GM12892 (cell line): Measurements from ENCODE around the gene FBXO21.
A peak's percentile ranks its signal among the peaks of the same experiment; 100 is the strongest.
"Not testable (repeated sequence)": the region's sequence is repeated elsewhere in the genome, so short reads cannot be mapped to it uniquely, and the experiment has no call there.

Experiments used
- DNase-seq: peaks from one replicate; pipeline ENCODE4 v3.0.0; 2011; ENCODE audit not compliant: insufficient read length
- FAIRE-seq: peaks from 2 replicates; lab custom pipeline; 2011; peaks lifted over from hg19 to GRCh38; lab: Jason Lieb, UNC
- POLR2A ChIP-seq: IDR thresholded peaks from 2 replicates; pipeline ENCODE4 v1.6.1; 2011; ENCODE audit warnings: low read depth, low read length, control low read depth
- POLR2AphosphoS5 ChIP-seq: IDR thresholded peaks from 2 replicates; pipeline ENCODE4 v1.6.1; 2011; ENCODE audit warnings: low read depth, low read length, control low read depth
- TAF1 ChIP-seq: IDR thresholded peaks from 2 replicates; pipeline ENCODE4 v1.6.1; 2011; ENCODE audit warnings: low read depth, mild to moderate bottlenecking, control low read depth, low read length, borderline replicate concordance

FBXO21 gene

DNA sequence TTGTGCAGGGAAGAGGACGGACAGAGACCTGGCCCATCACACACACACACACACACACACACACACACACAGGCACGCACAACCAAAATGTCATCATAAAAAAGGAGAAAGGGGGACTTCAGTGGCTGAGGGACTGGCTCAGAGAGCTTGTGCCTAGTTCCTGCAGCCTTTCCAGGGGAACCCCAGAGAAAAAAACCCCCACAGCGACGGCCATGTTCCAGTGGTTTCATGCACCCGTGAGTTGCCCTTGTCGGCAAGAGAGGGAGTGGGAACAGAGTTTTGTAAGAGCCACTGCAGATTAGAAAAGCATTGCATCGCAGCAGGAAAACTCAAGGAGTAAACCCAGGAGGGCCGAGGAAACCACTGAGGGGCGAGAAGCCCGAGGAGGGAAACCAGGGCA is 24.5 kb upstream of the FBXO21 start:
- DNase-seq (no peak), FAIRE-seq (no peak)
- TF ChIP-seq TAF1: no peak
- TF ChIP-seq POLR2AphosphoS5: no peak
- no peak for TF ChIP-seq POLR2A

DNA sequence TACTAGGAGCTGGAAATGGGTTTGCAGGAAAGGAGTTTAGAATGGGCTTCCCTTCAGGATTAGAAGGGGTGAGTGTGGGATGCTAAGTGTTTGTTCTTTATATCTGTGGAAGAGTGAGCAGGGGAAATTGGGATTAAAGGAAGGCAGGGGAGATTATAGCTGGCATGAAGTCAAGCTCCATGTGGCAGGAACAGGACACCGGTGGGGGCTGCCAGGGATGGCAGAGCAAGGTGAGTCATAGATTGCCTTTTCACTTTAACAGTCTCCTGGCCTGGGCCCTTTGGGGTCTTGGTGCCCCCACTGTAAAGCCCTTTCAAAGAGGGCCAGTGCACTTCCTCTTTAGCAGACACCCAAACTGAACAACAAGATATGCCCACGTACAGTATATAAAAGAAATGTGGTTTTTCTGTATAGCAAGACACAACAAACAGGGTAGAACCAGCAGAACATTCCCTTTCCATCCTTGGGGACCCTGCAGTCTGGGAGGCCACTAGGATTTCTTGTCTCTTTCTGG is 23.1 kb upstream of the FBXO21 start:
- DNase-seq (no peak), FAIRE-seq (no peak)
- no peak for TF ChIP-seq POLR2A
- no peak for TF ChIP-seq POLR2AphosphoS5
- no peak for TF ChIP-seq TAF1

DNA sequence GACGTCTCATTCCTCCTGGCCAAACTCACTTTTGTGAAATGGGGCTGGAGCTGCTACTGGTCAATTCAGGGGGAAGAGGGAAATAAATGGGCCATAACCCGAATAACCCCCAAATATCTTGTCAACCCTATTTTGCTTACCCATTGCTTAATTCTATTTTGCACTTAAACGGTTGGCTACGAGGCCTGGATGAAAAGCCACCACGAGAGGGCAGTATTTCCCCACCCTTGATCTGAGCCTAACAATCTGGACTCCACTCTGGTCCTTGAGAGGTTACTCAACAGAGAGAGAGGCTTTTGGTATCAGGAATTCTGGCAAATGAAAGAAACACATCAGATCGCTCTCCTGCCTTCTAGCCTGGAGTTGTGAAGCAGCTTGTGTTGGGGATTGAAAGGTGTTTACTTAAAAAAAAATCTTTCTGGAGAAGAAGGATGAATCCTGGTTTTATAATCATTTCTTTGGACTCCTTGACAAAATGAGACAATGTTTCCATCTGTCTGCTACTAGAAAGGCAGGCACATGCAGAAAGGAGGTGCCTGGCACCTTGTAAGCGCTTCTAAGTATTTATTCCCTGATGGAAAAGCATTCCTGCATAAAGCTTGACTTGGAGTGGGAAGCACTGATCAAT is 22.4 kb upstream of the FBXO21 start:
- TF ChIP-seq TAF1 (no peak), POLR2A (no peak), POLR2AphosphoS5 (no peak)
- DNase-seq (peak; percentile 48), FAIRE-seq (peak; percentile 86)

DNA sequence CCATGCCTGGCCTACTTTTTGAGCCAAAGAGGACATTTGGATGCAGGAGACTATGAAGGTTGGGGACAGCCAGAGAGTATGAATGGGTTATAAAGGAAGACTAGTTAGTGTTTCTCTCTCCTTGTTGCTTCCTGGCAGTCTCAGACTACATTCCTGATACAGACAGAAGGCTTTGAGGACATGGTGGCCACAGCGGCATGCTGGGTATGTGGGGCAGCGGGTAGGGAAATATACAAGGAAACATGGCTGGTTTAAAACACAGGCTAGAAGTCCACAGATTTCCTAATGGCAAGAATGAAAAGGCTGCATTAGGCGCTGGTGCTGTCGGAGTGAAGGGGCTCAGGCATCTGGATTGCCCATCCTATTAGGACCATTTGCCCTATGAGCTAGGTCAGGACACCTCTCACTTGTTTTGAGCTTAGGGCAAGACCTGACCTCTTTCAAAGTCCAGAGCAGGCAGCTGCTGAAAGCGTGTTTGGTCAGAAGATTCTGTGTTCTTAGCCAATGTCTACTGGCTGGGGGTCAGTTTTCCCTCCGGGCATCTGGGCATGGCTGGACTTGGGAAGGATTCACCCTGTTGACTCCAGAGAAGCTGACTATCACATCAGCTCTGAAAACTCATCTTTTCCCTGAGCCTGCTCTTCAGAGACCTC is 20.1 kb upstream of the FBXO21 start:
- DNase-seq: no peak
- FAIRE-seq: no peak
- TF ChIP-seq POLR2AphosphoS5 (no peak), TAF1 (no peak)

DNA sequence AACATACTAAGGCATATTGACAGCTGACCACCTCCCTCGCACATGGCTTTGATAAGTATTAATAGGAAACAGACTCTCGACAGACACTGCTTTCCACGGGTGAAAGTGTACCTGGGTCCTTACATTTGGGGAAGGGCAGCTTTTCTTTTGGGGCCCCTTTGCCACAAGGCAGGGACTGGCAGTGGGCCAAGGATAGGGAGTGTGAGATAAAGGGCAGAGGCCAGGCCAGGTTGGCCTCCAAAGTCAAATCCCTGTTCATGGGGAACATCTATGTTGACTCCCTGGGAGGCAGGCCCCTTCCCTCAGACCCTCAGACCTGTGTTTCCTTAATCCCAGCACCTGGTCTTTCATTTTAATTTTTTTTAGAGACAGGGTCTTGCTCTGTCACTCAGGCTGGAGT is 19.4 kb upstream of the FBXO21 start:
- TF ChIP-seq POLR2AphosphoS5 (no peak), TAF1 (no peak), POLR2A (no peak)
- no peak for FAIRE-seq
- DNase-seq: no peak

DNA sequence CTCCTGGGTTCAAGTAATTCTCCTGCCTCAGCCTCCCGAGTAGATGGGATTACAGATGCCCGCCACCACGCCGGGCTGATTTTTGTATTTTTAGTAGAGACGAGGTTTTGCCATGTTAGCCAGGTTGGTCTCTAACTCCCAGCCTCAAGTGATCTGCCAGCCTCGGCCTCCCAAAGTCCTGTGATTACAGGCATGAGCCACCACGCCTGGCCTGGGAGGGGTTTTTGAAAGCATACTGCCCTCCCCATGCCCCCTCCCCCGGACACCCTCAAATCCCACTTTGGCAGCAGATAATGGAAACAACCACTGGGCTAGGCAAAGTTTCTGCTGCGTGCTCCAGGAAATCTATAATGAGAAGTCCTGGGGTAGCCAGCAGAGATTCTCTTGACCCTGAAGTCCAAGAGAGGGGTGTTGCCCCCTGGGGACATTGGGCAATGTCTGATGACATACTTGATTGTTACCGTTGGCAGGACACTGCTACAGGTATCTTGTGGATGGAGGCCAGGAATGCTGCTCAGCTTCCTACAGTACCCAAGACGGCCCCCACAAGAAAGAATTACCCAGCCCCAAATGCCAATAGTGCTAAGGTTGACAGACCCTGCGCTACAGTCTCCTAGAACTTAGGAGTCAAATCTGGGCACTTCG is 18.7 kb upstream of the FBXO21 start:
- FAIRE-seq (no peak), DNase-seq (no peak)

DNA sequence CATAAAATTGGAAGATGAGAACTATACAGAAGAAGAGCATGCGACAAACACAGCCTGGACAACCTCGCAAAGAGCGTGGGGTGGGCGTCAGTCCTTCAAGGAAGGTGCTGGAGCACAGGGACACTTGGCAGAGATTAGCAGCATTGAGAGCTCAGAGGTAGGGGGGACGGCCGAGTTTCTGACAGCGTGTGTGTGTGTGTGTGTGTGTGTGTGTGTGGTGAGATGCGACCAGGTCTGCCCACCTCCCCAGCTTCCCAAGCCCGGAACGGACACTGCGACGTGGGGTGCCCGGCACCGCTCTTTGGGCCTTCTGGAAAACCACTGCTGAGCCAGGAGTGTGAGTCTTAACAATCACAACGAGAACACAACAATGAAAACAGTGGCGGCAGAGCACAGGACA is 17.9 kb upstream of the FBXO21 start:
- no peak for FAIRE-seq
- no peak for DNase-seq
- no peak for TF ChIP-seq POLR2A
- TF ChIP-seq POLR2AphosphoS5: no peak
- TF ChIP-seq TAF1: no peak

More for the DNA sequence above, 18.7 kb upstream of the FBXO21 start:
- no peak for TF ChIP-seq POLR2A
- no peak for TF ChIP-seq POLR2AphosphoS5
- no peak for TF ChIP-seq TAF1

DNA sequence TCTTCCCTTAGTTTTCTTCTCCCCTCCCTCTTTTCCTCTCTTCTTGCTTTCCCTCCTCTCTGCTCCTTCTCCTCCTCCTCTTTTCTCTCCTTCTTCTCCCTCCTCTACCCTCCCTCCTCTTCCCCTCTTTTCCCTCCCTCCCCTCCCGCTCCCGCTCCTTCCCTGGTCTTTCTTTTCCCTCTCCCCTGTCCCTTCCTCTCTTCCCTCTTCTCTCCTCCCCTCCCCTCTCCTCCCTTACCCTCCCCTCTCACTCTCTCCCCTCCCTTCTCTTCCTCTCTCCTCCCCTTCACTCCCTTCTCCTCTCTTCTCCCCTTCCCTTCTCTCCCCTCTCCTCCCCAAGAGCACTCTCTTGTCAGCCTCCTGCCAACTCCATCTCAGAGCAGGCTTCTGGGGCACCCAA is 17.4 kb upstream of the FBXO21 start:
- DNase-seq: no peak
- no peak for FAIRE-seq
- TF ChIP-seq POLR2A (no peak), TAF1 (no peak), POLR2AphosphoS5 (no peak)

DNA sequence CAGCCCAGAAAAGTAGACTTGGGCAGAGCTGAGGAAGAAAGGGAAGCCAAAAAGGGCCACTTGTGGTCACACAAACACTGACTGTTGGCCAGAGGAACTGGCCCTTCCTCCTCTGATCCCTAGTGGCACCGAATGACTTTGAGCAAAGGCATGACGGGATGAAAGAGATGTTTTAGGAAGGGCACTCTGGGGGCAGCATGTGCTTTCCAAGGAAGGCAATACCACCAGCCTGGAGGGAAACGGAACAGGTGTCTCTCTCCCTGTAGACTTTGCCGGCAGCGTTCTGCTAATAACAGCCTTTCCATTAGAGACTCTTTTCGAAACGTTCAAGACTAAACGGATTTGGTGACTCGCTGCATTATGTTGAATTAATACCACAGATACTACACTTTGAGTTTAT is 12.3 kb upstream of the FBXO21 start:
- FAIRE-seq: no peak
- no peak for DNase-seq
- TF ChIP-seq TAF1: no peak
- no peak for TF ChIP-seq POLR2AphosphoS5
- no peak for TF ChIP-seq POLR2A

DNA sequence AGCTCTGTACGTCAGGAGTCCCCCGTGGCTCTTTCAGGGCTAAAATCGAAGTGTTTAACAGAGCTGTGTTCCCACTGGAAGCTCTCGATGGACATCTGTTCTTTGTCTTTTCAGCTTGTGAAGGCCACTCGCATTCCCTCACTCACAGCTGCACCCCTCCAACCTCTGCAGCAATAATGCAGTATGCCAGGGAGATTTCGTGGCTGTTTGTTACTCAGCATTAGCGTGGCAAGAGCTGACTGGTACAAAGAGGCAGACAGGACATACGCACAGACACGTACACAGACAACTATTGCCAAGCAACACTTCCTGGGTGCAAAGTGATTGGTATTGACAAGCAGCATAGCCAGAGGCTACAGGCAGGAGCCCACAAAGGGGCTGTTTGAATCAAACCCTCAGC is 11.8 kb upstream of the FBXO21 start:
- DNase-seq: no peak
- no peak for FAIRE-seq
- TF ChIP-seq POLR2AphosphoS5 (no peak), TAF1 (no peak), POLR2A (no peak)

DNA sequence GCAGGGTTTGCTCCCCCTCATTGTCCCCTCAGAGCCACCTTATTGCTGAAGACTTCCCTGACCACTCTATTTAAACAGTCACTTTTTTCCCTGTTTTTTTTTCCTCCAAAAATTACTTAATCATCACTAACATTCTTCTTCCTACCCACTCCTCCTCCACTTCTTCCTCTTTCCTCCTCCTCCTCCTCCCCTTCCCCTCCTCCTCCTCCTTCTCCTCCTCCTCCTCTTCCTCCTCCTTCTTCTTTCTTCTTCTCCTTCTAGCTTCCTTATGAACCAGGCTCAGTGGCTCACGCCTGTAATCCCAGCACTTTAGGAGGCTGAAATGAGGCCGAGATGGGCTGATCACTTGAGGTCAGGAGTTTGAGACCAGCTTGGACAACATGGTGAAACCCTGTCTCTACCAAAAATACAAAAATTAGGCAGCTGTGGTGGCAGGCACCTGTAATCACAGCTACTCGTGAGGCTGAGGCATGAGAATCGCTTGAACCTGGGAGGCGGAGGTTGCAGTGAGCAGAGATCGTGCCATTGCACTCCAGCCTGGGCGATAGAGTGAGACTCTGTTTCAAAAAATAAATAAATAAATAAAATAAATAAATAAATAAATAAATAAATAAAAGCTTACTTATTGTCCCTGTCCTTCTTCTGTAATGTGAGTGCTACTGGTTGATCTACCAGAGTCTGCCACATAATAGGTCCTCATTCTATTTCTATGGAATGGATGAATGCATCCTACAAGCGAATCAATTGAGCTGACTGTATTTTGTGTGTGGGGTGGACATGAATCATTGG is 9.9 kb upstream of the FBXO21 start:
- not testable (repeated sequence) for DNase-seq, FAIRE-seq

DNA sequence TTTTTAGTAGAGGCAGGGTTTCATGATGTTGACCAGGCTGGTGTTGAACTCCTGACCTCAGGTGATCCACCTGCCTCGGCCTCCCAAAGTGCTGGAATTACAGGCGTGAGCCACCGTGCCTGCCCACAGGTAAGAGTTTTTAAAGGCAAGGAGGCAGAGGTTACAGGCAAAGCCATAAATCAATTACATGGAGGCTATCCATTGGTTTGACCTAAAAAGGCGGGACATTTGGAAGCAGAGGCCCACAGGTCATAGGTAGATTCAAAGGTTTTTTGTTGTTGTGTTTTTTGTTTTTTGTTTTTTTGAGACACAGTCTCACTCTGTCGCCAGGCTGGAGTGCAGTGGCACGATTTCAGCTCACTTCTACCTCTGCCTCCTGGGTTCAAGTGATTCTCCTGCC is 6.1 kb upstream of the FBXO21 start:
- FAIRE-seq, DNase-seq: not testable (repeated sequence)

DNA sequence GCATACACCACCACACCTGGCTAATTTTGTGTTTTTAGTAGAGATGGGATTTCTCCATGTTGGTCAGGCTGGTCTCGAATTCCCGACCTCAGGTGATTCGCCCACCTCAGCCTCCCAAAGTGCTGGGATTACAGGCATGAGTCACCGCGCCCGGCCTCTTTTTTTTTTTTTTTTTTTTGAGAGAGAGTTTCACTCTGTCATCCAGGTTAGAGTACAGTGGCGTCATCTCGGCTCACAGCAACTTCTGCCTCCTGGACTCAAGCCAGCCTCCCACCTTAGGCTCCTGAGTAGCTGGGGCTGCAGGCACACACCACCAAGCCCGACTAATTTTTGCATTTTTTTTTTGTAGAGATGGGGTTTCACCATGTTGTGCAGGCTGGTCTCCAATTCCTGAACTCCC is 4.8 kb upstream of the FBXO21 start:
- FAIRE-seq, DNase-seq: not testable (repeated sequence)
